HG02623 (cell line): ENCODE results near the gene OR4B1.
"Not testable (repeated sequence)": the region's sequence is repeated elsewhere in the genome, so short reads cannot be mapped to it uniquely, and the experiment has no call there.

Experiments used
- ATAC-seq: cut with Tn5 transposase; IDR thresholded peaks from one replicate; pipeline ENCODE4 v1.9.1; 2021; ENCODE audit warnings: moderate library complexity; ENCODE audit not compliant: unreplicated experiment

The OR4B1 gene

DNA sequence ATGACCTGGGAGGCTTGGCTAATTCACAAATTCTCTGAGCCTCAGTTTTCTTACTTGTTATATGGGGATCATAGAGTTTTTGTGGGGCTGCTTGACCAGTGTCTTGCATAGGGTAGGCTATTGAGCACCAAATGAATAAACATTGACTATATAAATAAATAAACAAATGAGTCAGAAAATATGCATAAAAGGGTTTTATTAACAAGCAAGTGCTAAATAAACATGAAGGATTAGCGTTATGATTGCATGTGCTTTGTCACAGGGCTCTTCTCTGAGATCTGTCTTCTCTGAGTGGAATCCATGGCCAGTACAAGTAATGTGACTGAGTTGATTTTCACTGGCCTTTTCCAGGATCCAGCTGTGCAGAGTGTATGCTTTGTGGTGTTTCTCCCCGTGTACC is at the start of gene OR4B1:
Gene OR4B1 (plus strand): TSS at position 301 of the 400 bp plus-strand sequence. CDS start 0 bp downstream, at position 301.
- ATAC-seq, result no peak

- ATAC-seq, result no peak
Measured at GRCh38 chr11:48167380-48167779, 49.2 kb upstream of the OR4B1 start.

DNA sequence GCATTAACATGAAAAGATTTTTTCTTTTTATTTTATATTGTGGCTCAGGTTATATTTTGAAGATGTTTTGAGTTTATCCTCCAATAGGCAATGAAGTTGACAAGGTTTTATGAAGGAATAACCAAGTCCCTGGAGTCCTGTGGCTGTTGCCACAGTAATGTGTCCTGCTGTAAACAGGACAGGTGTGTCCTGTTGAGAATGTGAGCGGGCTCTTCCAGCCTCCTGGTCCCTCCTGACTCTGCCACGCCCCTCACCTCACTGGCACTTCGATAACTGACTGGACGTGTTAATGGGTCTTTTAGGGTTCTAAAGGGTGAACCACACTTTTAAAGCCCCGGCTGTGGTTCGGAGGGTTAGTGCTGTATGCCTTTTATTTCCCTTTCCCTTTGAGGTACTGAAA is 47.8 kb upstream of the OR4B1 start:
- ATAC-seq, result no peak

- ATAC-seq, result no peak
Measured at GRCh38 chr11:48169259-48169658, 47.4 kb upstream of the OR4B1 start.

DNA sequence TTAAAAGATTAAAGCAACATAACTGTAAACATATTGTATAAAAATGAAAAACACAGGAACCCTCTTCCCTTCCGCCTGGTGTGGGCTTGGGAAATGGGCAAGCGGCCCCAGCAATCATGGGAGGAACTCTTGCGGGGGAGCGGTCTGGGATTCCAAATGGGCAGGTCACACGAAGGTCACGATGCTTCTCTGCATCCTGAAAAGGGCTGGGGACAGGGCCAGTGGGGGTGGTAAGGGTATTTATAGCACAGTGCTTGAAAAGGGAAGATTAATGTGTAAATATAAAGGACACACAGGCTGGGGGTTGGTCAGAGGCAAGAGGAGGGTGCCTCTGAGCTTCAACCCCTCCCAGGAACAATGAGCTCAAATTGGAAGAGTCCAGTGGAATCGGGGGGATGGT is 46.9 kb upstream of the OR4B1 start:
- ATAC-seq, result no peak

- ATAC-seq, result no peak
Measured at GRCh38 chr11:48170241-48171233, 46.1 kb upstream of the OR4B1 start.

GRCh38 chr11:48172818-48173609 is 43.6 kb upstream of the OR4B1 start:
- ATAC-seq, result peak; percentile 65

GRCh38 chr11:48177661-48178060 is 38.9 kb upstream of the OR4B1 start:
- no peak for ATAC-seq

DNA sequence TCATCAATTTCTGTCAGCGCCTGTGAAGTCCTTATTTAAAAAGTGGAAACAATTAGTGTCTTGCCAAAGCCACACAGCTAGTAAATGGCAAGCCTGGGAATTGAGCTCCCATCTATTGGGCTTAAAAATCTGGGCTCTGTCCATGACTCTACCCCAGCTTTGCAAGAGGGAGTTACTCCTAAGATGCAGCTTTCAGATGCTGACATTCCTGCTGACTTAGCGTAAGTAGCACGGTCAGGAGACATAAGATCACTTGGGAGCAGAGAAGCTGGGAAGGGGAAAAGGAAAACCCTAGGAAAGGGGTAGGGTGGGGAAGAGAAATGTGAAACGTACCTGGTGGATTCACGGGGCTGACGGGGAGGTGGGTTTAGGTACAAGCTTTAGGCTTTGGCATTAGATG is 36.0 kb upstream of the OR4B1 start:
- no peak for ATAC-seq

GRCh38 chr11:48182860-48183526 is 33.6 kb upstream of the OR4B1 start:
- ATAC-seq, result no peak

DNA sequence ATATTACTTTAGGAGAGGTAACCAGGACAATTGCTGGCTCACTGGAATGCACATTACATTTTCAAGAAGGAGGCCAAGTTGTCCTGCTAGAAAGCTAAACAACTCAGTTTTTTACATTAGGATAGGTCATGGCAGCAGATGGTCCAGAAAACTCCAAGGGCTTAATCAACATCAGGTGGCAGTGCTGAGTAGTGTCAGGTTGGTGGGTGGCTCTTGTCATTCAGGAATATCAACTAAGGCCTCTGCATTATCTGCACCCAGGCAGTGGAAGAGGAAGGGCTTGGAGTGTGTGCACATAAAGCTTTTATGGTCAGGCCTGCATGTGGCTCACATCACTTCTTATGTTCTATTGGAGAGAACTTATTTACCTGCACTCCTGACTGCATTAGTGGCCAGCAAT is 32.2 kb upstream of the OR4B1 start:
- ATAC-seq, result no peak

DNA sequence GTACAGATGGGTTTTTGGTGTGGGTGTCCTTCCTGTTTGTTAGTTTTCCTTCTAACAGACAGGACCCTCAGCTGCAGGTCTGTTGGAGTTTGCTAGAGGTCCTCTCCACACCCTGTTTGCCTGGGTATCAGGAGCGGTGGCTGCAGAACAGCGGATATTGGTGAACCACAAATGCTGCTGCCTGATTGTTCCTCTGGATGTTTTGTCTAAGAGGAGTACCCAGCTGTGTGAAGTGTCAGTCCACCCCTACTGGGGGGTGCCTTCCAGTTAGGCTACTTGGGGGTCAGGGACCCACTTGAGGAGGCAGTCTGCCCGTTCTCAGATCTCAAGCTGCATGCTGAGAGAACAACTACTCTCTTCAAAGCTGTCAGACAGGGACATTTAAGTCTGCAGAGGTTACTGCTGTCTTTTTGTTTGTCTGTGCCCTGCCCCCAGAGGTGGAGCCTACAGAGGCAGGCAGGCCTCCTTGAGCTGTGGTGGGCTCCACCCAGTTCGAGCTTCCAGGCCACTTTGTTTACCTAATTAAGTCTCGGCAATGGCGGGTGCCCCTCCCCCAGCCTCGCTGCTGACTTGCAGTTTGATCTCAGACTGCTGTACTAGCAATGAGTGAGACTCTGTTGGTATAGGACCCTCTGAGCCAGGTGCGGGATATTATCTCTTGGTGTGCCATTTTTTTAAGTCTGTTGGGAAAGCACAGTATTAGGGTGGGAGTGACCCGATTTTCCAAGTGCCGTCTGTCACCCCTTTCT is 25.5 kb upstream of the OR4B1 start:
- ATAC-seq, result not testable (repeated sequence)

GRCh38 chr11:48193876-48194275 is 22.7 kb upstream of the OR4B1 start:
- no peak for ATAC-seq

DNA sequence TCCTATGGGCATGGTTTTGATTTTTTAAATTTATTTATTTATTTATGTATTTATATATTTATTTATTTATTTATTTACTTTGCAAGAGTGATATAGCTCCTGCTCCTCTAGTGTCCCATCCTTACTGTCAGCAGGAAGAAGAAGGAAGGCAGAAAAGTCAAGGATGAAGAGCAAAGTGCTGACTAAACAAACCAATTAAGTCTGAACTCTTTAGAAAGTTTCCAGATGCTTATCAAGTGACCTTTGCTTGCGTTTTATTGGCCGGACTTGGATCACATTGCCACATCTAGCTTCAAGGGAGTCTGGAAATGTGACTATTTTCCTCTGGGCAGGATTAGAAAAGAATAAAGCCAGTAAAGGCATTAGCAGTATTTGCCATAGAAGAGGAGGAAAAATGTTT is 8.7 kb upstream of the OR4B1 start:
- ATAC-seq, result no peak

DNA sequence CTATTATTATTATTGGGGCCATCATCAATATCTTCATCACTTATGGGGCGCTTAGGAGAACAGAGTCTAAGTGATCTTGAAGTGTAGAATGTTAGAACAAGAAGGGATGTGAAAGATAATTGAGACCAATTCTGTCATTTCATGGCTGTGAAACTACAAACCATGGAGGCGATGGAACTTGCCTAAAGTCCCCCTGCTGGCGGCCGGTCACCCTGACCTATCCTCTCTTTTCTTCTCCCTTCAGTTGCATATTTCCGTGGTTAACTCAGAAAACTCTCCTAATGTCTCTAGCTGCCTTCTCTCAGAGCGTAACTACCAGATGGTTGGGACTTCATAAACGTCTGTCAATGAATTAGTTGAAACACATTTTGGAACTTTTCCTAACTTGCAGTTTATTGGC is 6.6 kb upstream of the OR4B1 start:
- no peak for ATAC-seq

- ATAC-seq, result no peak
Measured at GRCh38 chr11:48228761-48229160, 12.2 kb downstream of the OR4B1 start.

GRCh38 chr11:48230057-48230456 is 13.4 kb downstream of the OR4B1 start:
- not testable (repeated sequence) for ATAC-seq

- no peak for ATAC-seq
Measured at GRCh38 chr11:48237727-48238126, 21.1 kb downstream of the OR4B1 start.

GRCh38 chr11:48242501-48242900 is 25.9 kb downstream of the OR4B1 start:
- no peak for ATAC-seq

GRCh38 chr11:48244804-48245203 is 28.2 kb downstream of the OR4B1 start, which contains the start of gene OR4X2:
Gene OR4X2, plus strand, starts transcription at chr11:48245104. Its CDS starts 0 bp downstream, at chr11:48245104.
- ATAC-seq, result no peak
